ENCODE measurements around the gene COX7A2. TPM values are rescaled to one million over a fixed set of nuclear protein-coding genes. Genes with fewer than 3 reads are reported as not detected.

The COX7A2 gene
- total RNA-seq, 1 experiment from 2014 or later = 707 TPM

- peaks cover 2% of the 10 kb centered on the region; the same call in 1 of the 2 replicates for H3K27me3 ChIP-seq (ENCODE audit: control insufficient read depth, insufficient read depth, low read length)
- no peak for TF ChIP-seq REST (IDR thresholded peaks at IDR 0.05; ENCODE audit: insufficient read depth in 1 of 2, low read depth in 2 of 2, low read length in 1 of 2)
- no peak for TF ChIP-seq SIN3A (IDR thresholded peaks at IDR 0.05; ENCODE audit: borderline replicate concordance, insufficient read depth, low read depth, low read length)
- TF ChIP-seq POLR2AphosphoS5 (IDR thresholded peaks at IDR 0.05; ENCODE audit: low read depth, low read length) = no peak
- no peak for TF ChIP-seq TCF7L2 (IDR thresholded peaks at IDR 0.05; ENCODE audit: low read depth, low read length)
- TF ChIP-seq CTCF (IDR thresholded peaks at IDR 0.05) = no peak
- in situ Hi-C loops (cut with HindIII; ENCODE audit: low pct_unique_long_range_greater_than_20kb, low sequenced_read_pairs) = no loop called here
- no peak overlapping the region for H3K4me3 ChIP-seq (ENCODE audit: low read depth in 2 of 2, low read length in 2 of 2)
- H3K9me3 ChIP-seq (ENCODE audit: control insufficient read depth, insufficient read depth, low read depth, low read length) = no peaks in the 10 kb centered on the region
- H3K4me1 ChIP-seq (ENCODE audit: control insufficient read depth, insufficient read depth, low read length) = no peaks in the 10 kb centered on the region
- H3K36me3 ChIP-seq (ENCODE audit: control insufficient read depth, insufficient read depth, low read length) = no peaks in the 10 kb centered on the region
- POLR2A ChIA-PET = no interaction called here
- no TSS peak for BruUV-seq (replicated peaks)
- ATAC-seq (no peak), DNase-seq (ENCODE audit: low read depth, low spot score) (no peak)
- intact Hi-C loops (cut with micrococcal nuclease; ENCODE audit: unreplicated experiment) = no loop called here
- H3K27ac ChIP-seq (ENCODE audit: low read length) = no peak overlapping the region
- CTCF ChIA-PET = no interaction called here
Observed at GRCh38 chr6:75223428-75223827, 20.2 kb downstream of the COX7A2 start.

- ChIA-PET POLR2A (no interaction called here), CTCF (no interaction called here)
- no TSS peak for BruUV-seq (replicated peaks)
- in situ Hi-C loops (cut with HindIII; ENCODE audit: low pct_unique_long_range_greater_than_20kb, low sequenced_read_pairs) = no loop called here
- H3K9me3 ChIP-seq (ENCODE audit: control insufficient read depth, insufficient read depth, low read depth, low read length) = no peaks in the 10 kb centered on the region
- intact Hi-C loops (cut with micrococcal nuclease; ENCODE audit: unreplicated experiment) = no loop called here
- no peaks in the 10 kb centered on the region for H3K4me1 ChIP-seq (ENCODE audit: control insufficient read depth, insufficient read depth, low read length)
- no peak overlapping the region for H3K27ac ChIP-seq (ENCODE audit: low read length)
- DNase-seq (ENCODE audit: low read depth, low spot score) = no peak
- no peaks in the 10 kb centered on the region for H3K36me3 ChIP-seq (ENCODE audit: control insufficient read depth, insufficient read depth, low read length)
- no peak overlapping the region for H3K4me3 ChIP-seq (ENCODE audit: low read depth in 2 of 2, low read length in 2 of 2)
- peaks cover 2% of the 10 kb centered on the region; the same call in 1 of the 2 replicates for H3K27me3 ChIP-seq (ENCODE audit: control insufficient read depth, insufficient read depth, low read length)
- TF ChIP-seq POLR2AphosphoS5 (IDR thresholded peaks at IDR 0.05; ENCODE audit: low read depth, low read length) (no peak), CTCF (IDR thresholded peaks at IDR 0.05) (no peak), TCF7L2 (IDR thresholded peaks at IDR 0.05; ENCODE audit: low read depth, low read length) (no peak), REST (IDR thresholded peaks at IDR 0.05; ENCODE audit: insufficient read depth in 1 of 2, low read depth in 2 of 2, low read length in 1 of 2) (no peak), SIN3A (IDR thresholded peaks at IDR 0.05; ENCODE audit: borderline replicate concordance, insufficient read depth, low read depth, low read length) (no peak)
- no peak for ATAC-seq
Observed at GRCh38 chr6:75222261-75222660, 21.3 kb downstream of the COX7A2 start.
